ENCODE results near the gene EAPP. TPM values are rescaled to one million over a fixed set of nuclear protein-coding genes. Genes with fewer than 3 reads are reported as not detected.

The EAPP gene
- total RNA-seq, 4 donors from 2014 or later = 55.2 to 63.3 (median 60.2) TPM

GRCh38 chr14:34474187-34474679, 65.3 kb downstream of the EAPP start:
- intact Hi-C loops (cut with DNase I; ENCODE audit: low total_unique reads) = no loop called here
- TF ChIP-seq POLR2A (IDR thresholded peaks at IDR 0.05) (no peak), CTCF (IDR thresholded peaks at IDR 0.05) (no peak)
- WGBS, 2 donors = 87 to 88% methylated on average over 2 of the region's 2 CpGs
- no peak overlapping the region for H3K4me3 ChIP-seq (ENCODE audit: low read depth, poor library complexity, severe bottlenecking)
- DNase-seq (ENCODE audit: low spot score in 2 of 2) = no peak

- intact Hi-C loops (cut with DNase I; ENCODE audit: low total_unique reads) = no loop called here
- 79 to 85% methylated on average over 6 of the region's 6 CpGs for WGBS, 2 donors
These were observed 66.7 kb downstream of the EAPP start for GRCh38 chr14:34472706-34473279.

DNA sequence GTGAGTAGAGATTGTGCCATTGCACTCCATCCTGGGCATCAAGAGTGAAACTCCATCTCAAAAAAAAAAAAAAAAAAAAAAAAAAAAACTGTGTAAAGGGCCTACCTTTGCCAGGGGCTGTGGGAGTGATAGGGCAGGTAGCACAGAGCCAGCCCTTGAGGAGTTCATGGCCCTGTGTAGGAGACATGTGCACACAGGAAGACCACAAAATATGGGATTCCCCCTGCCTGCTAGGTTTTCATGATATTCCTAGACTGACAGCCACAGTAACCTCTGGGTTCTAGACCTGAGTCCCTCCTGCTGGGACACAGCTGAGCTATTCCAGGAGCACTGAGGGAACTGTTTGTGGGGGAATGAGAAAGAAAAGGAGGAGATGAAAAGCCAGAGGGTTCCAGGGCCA, 69.2 kb downstream of the EAPP start:
- intact Hi-C loops (cut with DNase I; ENCODE audit: low total_unique reads) = no loop called here
- no peak overlapping the region for H3K4me3 ChIP-seq (ENCODE audit: low read depth, poor library complexity, severe bottlenecking)
- TF ChIP-seq CTCF (IDR thresholded peaks at IDR 0.05) = no peak
- TF ChIP-seq POLR2A (IDR thresholded peaks at IDR 0.05) = no peak
- no peak for DNase-seq (ENCODE audit: low spot score in 2 of 2)

More at GRCh38 chr14:34472706-34473279, 66.7 kb downstream of the EAPP start:
- DNase-seq (ENCODE audit: low spot score in 2 of 2) = no peak
- no peak overlapping the region for H3K4me3 ChIP-seq (ENCODE audit: low read depth, poor library complexity, severe bottlenecking)
- TF ChIP-seq CTCF (IDR thresholded peaks at IDR 0.05) = no peak
- no peak for TF ChIP-seq POLR2A (IDR thresholded peaks at IDR 0.05)

DNA sequence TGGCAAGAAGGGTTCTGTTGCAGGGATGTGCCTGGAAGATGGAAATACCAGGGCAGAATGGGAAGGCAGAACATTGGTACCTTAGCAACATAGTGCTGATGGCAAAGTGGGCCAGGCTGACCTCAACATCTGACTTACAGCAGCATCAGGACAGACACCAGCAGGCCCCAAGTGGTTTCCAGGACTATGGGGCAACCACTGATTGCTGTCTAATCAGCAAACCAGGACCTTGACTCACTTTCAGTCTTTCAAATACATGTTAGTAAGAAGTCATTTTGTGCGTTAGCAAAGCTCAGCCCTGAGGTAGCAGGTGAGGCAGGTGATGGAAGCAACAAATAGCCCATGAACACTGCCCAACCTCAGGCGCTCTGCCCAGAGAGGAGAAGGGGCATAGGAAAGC, 72.8 kb downstream of the EAPP start:
- no peak overlapping the region for H3K4me3 ChIP-seq (ENCODE audit: low read depth, poor library complexity, severe bottlenecking)
- intact Hi-C loops (cut with DNase I; ENCODE audit: low total_unique reads) = no loop called here
- TF ChIP-seq CTCF (IDR thresholded peaks at IDR 0.05) (no peak), POLR2A (IDR thresholded peaks at IDR 0.05) (no peak)
- WGBS, 2 donors = 100% methylated on average over 2 of the region's 2 CpGs
- no peak for DNase-seq (ENCODE audit: low spot score in 2 of 2)

Other genes with a start within 250 kb of the EAPP start
- 10 to 100 TPM; 10.7 to 22.7 (median 16.5) TPM for gene SPTSSA, start 77.5 kb downstream of the EAPP start, total RNA-seq
- gene SNX6, start 90.4 kb upstream of the EAPP start, total RNA-seq = 10 to 100 TPM; 66.9 to 74.6 (median 73.5) TPM
- gene CFL2, start 174.9 kb upstream of the EAPP start, total RNA-seq = 10 to 100 TPM in 2 of 4 donors, 1 to 10 TPM in 2; 5.7 to 16.4 (median 9.1) TPM